Endothelial cell of umbilical vein (primary cell): ENCODE results near the gene DCTD. TPM values are rescaled to one million over a fixed set of nuclear protein-coding genes. Genes with fewer than 3 reads are reported as not detected.

Source experiments
- BruUV-seq: library from RNA; stranded (reverse); fragments of 400-500 nt; replicated peaks from 2 replicates; lab custom pipeline; 2021; lab: Mats Ljungman, UMichigan
- CTCF ChIA-PET: fragments of 300-600, 350-600 bp; sonication (Branson Sonifier 250); formaldehyde crosslinking; loops from one replicate; lab custom pipeline; 2021; ENCODE audit warnings: antibody characterized with exemption, inconsistent platforms; lab: Charles Lee
- POLR2A ChIA-PET: fragments of 300-600, 350-600 bp; sonication (Branson Sonifier 250); formaldehyde crosslinking; loops from one replicate; lab custom pipeline; 2021; ENCODE audit warnings: antibody characterized with exemption, inconsistent platforms; lab: Charles Lee
- DNase-seq: peaks from one replicate; pipeline ENCODE4 v3.0.0-alpha.2; 2011; ENCODE audit warnings: low read depth, low spot score
- FAIRE-seq: peaks from 2 replicates; lab custom pipeline; 2011; peaks lifted over from hg19 to GRCh38; lab: Jason Lieb, UNC
- H2AFZ ChIP-seq: 2 replicates; pipeline ENCODE4 v1.6.0; 2012; ENCODE audit warnings: low read depth, low read length, control low read depth, inconsistent platforms
- H3K27ac ChIP-seq: 2 replicates; pipeline ENCODE4 v1.5.1; 2011; ENCODE audit warnings: low read depth, mild to moderate bottlenecking, control low read depth, low read length, moderate library complexity; ENCODE audit not compliant: insufficient read depth
- H3K27me3 ChIP-seq, 2 experiments: 2 replicates each; pipeline versions ENCODE4 v1.6.0 to v1.6.1; 2011; ENCODE audit warnings: low read length in 2 of 2, mixed read lengths in 1 of 2; ENCODE audit not compliant: control insufficient read depth in 2 of 2, insufficient read depth in 2 of 2
- H3K36me3 ChIP-seq, 2 experiments: 2 replicates in 1 of 2; 3 replicates in 1 of 2; pipeline ENCODE4 v1.5.1; 2011; ENCODE audit warnings: low read length in 2 of 2, mild to moderate bottlenecking in 1 of 2, moderate library complexity in 1 of 2; ENCODE audit not compliant: control insufficient read depth in 2 of 2, insufficient read depth in 2 of 2; ENCODE audit errors: extremely low read depth in 1 of 2
- H3K4me1 ChIP-seq: 3 replicates; pipeline ENCODE4 v1.5.1; 2011; ENCODE audit warnings: mild to moderate bottlenecking, low read length; ENCODE audit not compliant: control insufficient read depth, insufficient read depth; ENCODE audit errors: extremely low read depth
- H3K4me2 ChIP-seq: 2 replicates; pipeline ENCODE4 v1.6.1; 2011; ENCODE audit warnings: low read length, control low read depth, mixed read lengths; ENCODE audit not compliant: insufficient read depth
- H3K4me3 ChIP-seq, 3 experiments: fragments of 200-600 bp in 1 of 3; sonication (generic), shearing (Covaris generic) in 1 of 3; replicated peaks in 1 of 3; 2 replicates each; pipeline ENCODE4 v1.5.1; 2011 to 2016; ENCODE audit warnings: control low read depth in 3 of 3, low read length in 3 of 3, mild to moderate bottlenecking in 2 of 3, inconsistent platforms in 1 of 3, low read depth in 1 of 3, moderate library complexity in 1 of 3; ENCODE audit not compliant: insufficient read depth in 1 of 3
- H3K79me2 ChIP-seq: 2 replicates; pipeline ENCODE4 v1.6.0; 2012; ENCODE audit warnings: low read length, inconsistent platforms; ENCODE audit not compliant: control insufficient read depth, insufficient read depth
- H3K9ac ChIP-seq: replicated peaks from 2 replicates; pipeline ENCODE3; 2011; ENCODE audit warnings: low read length, control low read depth; ENCODE audit not compliant: insufficient read depth; ENCODE audit errors: extremely low read depth
- H3K9me1 ChIP-seq: replicated peaks from 3 replicates; pipeline ENCODE4 v1.6.0; 2011; ENCODE audit warnings: mild to moderate bottlenecking, low read length; ENCODE audit not compliant: control insufficient read depth, insufficient read depth; ENCODE audit errors: extremely low read depth
- H3K9me3 ChIP-seq: replicated peaks from 2 replicates; pipeline ENCODE4 v1.5.1; 2012; ENCODE audit warnings: low read length, inconsistent platforms; ENCODE audit not compliant: control insufficient read depth, insufficient read depth
- H4K20me1 ChIP-seq: replicated peaks from 2 replicates; pipeline ENCODE3; 2011; ENCODE audit warnings: mild to moderate bottlenecking, low read length; ENCODE audit not compliant: control insufficient read depth, insufficient read depth; ENCODE audit errors: extremely low read depth
- EZH2 ChIP-seq: IDR thresholded peaks from 2 replicates; pipeline ENCODE4 v1.6.1; 2012; ENCODE audit warnings: borderline replicate concordance, low read depth, mild to moderate bottlenecking, moderate library complexity, low read length, inconsistent platforms; ENCODE audit not compliant: severe bottlenecking
- FOS ChIP-seq: IDR thresholded peaks from 2 replicates; pipeline ENCODE4 v1.6.1; 2011; ENCODE audit warnings: mild to moderate bottlenecking, low read length, moderate library complexity, borderline replicate concordance; ENCODE audit not compliant: insufficient read depth
- GATA2 ChIP-seq: IDR thresholded peaks from 2 replicates; pipeline ENCODE4 v1.7.0; 2011; ENCODE audit warnings: low read depth, mild to moderate bottlenecking, moderate library complexity, mixed read lengths, low read length; ENCODE audit not compliant: insufficient read length, insufficient read depth
- JUN ChIP-seq: IDR thresholded peaks from 2 replicates; pipeline ENCODE4 v1.6.1; 2011; ENCODE audit warnings: borderline replicate concordance, low read depth; ENCODE audit not compliant: insufficient read length, insufficient read depth
- MYC ChIP-seq: IDR thresholded peaks from one replicate; pipeline ENCODE4 v1.6.1; 2011; ENCODE audit warnings: mild to moderate bottlenecking, low read depth, low read length
- POLR2A ChIP-seq: IDR thresholded peaks from 2 replicates; pipeline ENCODE4 v1.6.1; 2012; ENCODE audit warnings: low read depth, mild to moderate bottlenecking, control low read depth, low read length
- POLR2AphosphoS5 ChIP-seq: IDR thresholded peaks from 2 replicates; pipeline ENCODE4 v1.6.1; 2012; ENCODE audit warnings: low read depth, mild to moderate bottlenecking, control low read depth, low read length, moderate library complexity; ENCODE audit not compliant: insufficient read depth
- dilution Hi-C: fragments of 300-500 bp; cut with MboI; formaldehyde crosslinking; loops from one replicate; pipeline ENCODE4 v1.15.0; 2019; ENCODE audit warnings: low sequenced_read_pairs; ENCODE audit not compliant: extremely low pct_ligation_motif_present
- intact Hi-C: fragments of 100-400 bp; cut with micrococcal nuclease; formaldehyde crosslinking; loops from one replicate; pipeline ENCODE4 v1.10.0; 2022
- polyA plus RNA-seq, 4 experiments: library from polyadenylated mRNA; depleted of rRNA in 3 of 4; stranded (reverse) in 3 of 4; unstranded in 1 of 4; fragments of >200 nt; gene quantifications; 2 replicates each; pipeline versions ENCODE4 v1.2.1 to v1.2.3, GENCODE V29; 2011 to 2012; ENCODE audit warnings: missing spikeins in 1 of 4
- total RNA-seq: library from RNA; stranded (reverse); gene quantifications from 2 replicates; pipeline ENCODE4 v1.2.3, GENCODE V29; 2021
- TF ChIP-seq, protein P1 (sequence below), 2 donors: IDR thresholded peaks; 1 replicate in 1 of 2; 2 replicates in 1 of 2; pipeline ENCODE4 v1.5.1; 2011; ENCODE audit warnings: low read length in 2 of 2, mild to moderate bottlenecking in 2 of 2, moderate library complexity in 2 of 2, control low read depth in 1 of 2, inconsistent platforms in 1 of 2, low read depth in 1 of 2; ENCODE audit not compliant: insufficient read depth in 1 of 2; ENCODE audit errors: extremely low read depth in 1 of 2
- TF ChIP-seq, protein P2 (sequence below): IDR thresholded peaks from 2 replicates; pipeline ENCODE4 v1.6.1; 2011; ENCODE audit not compliant: insufficient read depth, insufficient read length

Gene DCTD
- total and polyA plus RNA-seq, 2 donors (not counting 3 experiments of a cell fraction or from before 2014, with no cell fraction given) = 105 to 111 TPM

DNA sequence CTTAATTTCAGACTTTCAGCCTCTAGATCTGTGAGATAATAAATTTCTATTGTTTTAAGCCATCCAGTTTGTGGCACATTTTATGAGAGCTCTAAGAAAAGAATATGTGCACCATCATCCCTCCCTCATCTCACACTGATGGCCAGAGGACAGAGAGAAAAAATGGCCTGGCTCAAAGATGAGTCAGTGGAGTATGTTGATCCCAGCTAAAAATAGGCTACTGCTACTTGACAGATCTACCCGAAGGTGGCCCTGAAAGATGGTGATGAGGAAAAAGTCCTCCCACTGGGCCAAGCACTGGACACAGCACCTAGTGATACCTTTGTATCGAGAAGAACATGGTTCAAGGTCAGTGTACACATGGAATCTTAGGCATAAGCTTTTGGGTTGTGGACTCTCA is 38.2 kb upstream of the DCTD start:
- no peak overlapping the region for H3K27ac ChIP-seq
- H3K79me2 ChIP-seq = no peaks in the 10 kb centered on the region
- H2AFZ ChIP-seq = no peak overlapping the region
- intact Hi-C loops (no loop called here), dilution Hi-C loops (no loop called here)
- H3K4me1 ChIP-seq = no peaks in the 10 kb centered on the region
- H3K9me3 ChIP-seq = no peaks in the 10 kb centered on the region
- H3K27me3 ChIP-seq = no peaks in the 10 kb centered on the region
- CTCF ChIA-PET = no interaction called here
- POLR2A ChIA-PET = no interaction called here
- FAIRE-seq (no peak), DNase-seq (no peak)
- H3K36me3 ChIP-seq = no peaks in the 10 kb centered on the region
- H3K9ac ChIP-seq = no peak overlapping the region
- H3K4me2 ChIP-seq = no peak overlapping the region
- H3K9me1 ChIP-seq = no peaks in the 10 kb centered on the region
- no peaks in the 10 kb centered on the region for H4K20me1 ChIP-seq
- BruUV-seq = no TSS peak
- TF ChIP-seq GATA2 = no peak
- TF ChIP-seq FOS = no peak
- no peak for TF ChIP-seq MYC
- TF ChIP-seq POLR2AphosphoS5 = no peak
- TF ChIP-seq JUN = no peak
- TF ChIP-seq EZH2 = no peak
- no peak for TF ChIP-seq POLR2A
- TF ChIP-seq, protein P1, sequence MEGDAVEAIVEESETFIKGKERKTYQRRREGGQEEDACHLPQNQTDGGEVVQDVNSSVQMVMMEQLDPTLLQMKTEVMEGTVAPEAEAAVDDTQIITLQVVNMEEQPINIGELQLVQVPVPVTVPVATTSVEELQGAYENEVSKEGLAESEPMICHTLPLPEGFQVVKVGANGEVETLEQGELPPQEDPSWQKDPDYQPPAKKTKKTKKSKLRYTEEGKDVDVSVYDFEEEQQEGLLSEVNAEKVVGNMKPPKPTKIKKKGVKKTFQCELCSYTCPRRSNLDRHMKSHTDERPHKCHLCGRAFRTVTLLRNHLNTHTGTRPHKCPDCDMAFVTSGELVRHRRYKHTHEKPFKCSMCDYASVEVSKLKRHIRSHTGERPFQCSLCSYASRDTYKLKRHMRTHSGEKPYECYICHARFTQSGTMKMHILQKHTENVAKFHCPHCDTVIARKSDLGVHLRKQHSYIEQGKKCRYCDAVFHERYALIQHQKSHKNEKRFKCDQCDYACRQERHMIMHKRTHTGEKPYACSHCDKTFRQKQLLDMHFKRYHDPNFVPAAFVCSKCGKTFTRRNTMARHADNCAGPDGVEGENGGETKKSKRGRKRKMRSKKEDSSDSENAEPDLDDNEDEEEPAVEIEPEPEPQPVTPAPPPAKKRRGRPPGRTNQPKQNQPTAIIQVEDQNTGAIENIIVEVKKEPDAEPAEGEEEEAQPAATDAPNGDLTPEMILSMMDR (IDR thresholded peaks at IDR 0.05; ENCODE audit: extremely low read depth in 1 of 2, insufficient read depth in 1 of 2, low read depth in 1 of 2, low read length in 2 of 2) = no peak
- TF ChIP-seq, protein P2, sequence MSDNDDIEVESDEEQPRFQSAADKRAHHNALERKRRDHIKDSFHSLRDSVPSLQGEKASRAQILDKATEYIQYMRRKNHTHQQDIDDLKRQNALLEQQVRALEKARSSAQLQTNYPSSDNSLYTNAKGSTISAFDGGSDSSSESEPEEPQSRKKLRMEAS = no peak
- H3K4me3 ChIP-seq = no peak overlapping the region
